Suppressor macrophage (primary cell): Measurements from ENCODE around the gene NAGA.

ENCODE experiments used
- DNase-seq, 4 experiments: peaks; one replicate each; pipeline ENCODE4 v3.0.0-alpha.2; 2020 to 2022

Gene NAGA

GRCh38 chr22:42039271-42039670 is 31.3 kb downstream of the NAGA start:
- no peak for DNase-seq

GRCh38 chr22:42035256-42035655 is 35.4 kb downstream of the NAGA start:
- no peak for DNase-seq

- no peak for DNase-seq
Observed at GRCh38 chr22:42033263-42034181, 37.1 kb downstream of the NAGA start.

- DNase-seq: no peak
Observed at GRCh38 chr22:42026705-42027104, 43.9 kb downstream of the NAGA start.

GRCh38 chr22:42025421-42025820 is 45.2 kb downstream of the NAGA start:
- no peak for DNase-seq

- DNase-seq: peak in 3 of 4 experiments; percentile 5 to 43 (median 33)
Observed at GRCh38 chr22:42022162-42022847, 48.3 kb downstream of the NAGA start.

- no peak for DNase-seq
Observed at GRCh38 chr22:42021571-42021970, 49.0 kb downstream of the NAGA start.

- DNase-seq: no peak
Observed at GRCh38 chr22:42018224-42018623, 52.4 kb downstream of the NAGA start.

- DNase-seq: no peak
Observed at GRCh38 chr22:42016111-42016510, 54.5 kb downstream of the NAGA start.

GRCh38 chr22:42013385-42013784 is 57.2 kb downstream of the NAGA start:
- no peak for DNase-seq

- DNase-seq: no peak
Observed at GRCh38 chr22:42010778-42011177, 59.8 kb downstream of the NAGA start.
